CD4-positive, alpha-beta T cell treated with Interleukin-15 for 1 hour (primary cell): Measurements from ENCODE around the gene PACSIN2.

ENCODE experiments used
- DNase-seq: peaks from one replicate; pipeline ENCODE4 v3.0.0-alpha.2; 2020

PACSIN2 gene

DNA sequence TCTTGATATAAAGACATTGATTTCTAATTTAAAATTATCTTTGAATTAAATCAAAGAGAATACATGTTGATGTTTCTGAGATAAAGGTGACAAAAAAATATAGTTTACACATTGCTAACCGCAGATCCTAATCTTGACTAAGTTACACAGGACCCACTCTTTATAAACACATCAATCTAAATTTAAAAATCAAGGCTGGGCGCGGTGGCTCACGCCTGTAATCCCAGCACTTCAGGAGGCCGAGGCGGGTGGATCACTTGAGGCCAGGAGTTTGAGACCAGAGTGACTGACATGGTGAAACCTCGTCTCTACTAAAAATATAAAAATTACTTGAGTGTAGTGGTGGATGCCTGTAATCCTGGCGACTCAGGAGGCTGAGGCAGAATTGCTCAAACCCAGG, 159.7 kb downstream of the PACSIN2 start:
- no peak for DNase-seq

DNA sequence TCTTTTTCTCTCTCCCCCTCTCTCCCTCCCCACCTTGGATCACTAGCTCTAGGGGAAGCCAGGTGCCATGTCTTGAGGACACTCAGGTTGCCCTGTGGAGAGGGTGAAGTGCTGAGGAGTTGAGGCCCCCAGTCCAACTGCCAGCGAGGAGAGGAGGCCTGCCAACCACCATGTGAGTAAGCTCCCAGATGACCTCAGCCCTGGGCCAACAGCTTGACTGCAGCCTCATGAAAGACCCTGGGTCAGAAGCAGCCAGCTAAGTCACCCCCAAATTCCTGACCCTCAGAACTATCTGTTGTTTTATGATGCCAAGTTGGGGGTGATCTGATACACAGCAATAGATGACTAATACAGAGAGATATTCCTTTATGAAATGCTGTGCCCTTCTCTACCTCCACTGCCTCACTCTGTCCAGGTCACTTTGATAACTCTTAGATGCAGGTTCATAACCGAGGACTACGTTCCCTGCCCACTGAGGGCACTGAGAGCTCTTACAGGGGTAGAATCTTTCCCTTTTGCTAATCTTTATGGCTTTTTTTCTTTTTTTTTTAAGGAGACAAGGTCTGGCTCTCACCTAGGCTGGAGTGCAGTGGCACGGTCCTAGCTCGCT, 165.9 kb downstream of the PACSIN2 start:
- DNase-seq, result no peak

DNA sequence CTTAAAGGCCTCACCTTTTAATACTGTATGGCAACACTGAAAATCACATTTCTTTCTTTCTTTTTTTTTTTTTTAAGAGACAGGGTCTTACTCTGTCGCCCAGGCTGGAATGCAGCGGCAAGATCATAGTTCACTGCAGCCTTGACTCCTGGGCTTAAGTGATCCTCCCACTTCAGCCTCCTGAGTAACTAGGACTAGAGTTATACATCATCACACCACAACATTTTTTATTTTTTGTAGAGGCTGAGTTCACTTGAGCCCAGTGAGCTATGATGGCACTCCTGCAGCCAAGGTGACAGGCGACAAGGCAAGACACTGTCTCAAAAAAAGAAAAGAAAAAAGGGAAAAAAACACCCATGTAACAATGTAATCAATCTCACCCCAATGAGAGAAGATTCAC, 167.8 kb downstream of the PACSIN2 start:
- DNase-seq, result no peak

DNA sequence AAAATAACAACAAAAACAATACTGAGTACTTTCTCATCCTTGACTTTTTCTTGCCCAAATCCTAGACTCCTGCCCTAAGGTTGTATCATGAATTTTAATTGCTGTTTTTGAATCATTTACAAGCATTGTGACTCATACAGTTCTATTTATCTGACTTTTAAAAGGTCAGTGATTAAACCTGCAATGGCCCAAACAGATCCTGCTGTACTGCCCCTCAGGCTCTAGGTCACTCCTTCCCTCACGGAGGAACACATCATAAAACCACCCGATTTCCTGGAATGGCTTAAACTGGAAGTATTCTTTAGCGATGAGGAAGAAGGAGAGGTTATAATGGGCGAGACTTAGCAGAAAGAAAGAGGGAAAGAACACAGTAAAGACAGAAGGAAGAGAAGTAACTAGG, 170.2 kb downstream of the PACSIN2 start:
- no peak for DNase-seq

DNA sequence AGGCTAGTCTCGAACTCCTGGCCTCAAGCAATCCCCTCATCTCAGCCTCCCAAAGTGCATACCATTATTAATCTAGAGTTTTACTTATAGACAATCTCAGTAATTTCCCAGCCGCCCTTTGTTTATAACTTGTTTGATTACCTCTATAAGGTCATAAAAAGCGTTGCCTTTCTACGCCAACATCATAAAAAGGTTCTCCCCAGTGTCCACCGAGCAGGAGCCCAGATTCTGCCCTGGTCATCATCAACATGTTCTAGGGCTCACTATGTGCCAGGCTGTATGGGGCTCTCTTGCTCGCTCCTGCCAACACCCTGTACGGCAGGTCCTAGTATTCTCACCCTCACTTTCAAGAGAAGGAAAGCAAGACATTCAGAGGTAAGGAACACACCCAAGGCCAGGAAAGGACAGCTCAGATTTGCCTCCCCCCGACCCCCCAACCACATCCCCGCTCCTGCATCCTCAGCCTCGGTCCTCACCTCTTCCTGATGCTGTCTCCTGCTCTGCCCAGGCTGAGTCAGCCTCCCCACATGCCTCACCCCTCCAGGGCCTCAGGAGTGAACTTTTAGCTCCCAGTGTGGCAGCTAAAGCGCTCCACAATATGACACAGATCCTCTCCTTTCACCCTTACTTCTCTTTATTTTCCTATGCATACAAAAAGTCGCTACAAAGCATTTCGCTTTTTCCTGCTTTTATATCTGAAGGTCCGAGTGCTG, 172.1 kb downstream of the PACSIN2 start:
- no peak for DNase-seq

DNA sequence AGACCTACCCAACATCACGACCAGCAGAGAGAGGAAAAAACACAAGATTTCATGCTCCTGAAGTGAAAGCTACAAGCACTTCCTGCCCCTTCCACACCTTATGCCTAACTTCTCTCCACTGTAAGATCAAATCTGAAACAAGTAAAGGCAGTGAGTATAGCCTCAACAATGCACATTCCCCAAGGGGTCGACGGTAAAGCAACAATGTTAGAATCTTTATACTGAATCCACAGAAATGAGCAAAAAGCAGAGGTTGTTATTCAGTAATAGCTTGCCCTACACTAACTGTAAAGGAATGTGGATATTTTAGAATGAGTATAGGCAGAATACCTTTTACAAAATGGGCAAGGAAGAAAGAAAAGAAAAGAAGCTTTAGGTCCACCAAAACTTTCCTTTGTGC, 173.5 kb downstream of the PACSIN2 start:
- no peak for DNase-seq

DNA sequence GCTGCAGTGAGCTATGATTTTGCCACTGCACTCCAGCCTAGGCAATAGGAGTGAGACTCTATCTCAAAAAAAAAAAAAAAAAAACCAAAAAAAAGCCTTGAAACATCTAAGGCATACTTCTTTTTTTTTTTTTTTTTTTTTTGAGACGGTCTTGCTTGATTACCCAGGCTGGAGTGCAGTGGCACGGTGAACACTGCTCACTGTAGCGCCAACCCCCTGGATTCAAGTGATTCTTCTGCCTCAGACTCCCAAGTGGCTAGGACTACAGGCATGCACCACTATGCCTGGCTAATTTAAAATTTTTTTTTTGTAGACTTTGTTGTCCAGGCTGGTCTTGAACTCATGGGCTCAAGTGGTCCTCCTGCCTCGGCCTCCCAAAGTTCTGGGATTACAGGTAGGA, 177.4 kb downstream of the PACSIN2 start:
- DNase-seq, result no peak

DNA sequence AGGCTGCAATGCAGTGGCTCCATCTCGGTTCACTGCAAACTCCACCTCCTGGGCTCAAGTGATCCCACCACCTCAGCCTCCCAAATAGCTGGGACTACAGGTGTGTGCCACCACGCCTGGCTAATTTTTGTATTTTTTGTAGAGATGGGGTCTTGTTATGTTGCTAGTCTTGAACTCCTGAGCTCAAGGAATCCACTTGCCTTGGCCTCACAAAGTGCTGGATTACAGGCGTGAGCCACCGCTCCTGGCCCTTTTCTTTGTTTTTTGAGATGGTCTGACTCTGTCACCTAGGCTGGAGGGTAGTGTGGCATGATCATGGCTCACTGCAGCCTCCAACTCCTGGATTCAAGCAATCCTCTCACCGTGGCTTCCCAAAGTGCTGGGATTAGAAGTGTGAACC, 178.9 kb downstream of the PACSIN2 start:
- no peak for DNase-seq

DNA sequence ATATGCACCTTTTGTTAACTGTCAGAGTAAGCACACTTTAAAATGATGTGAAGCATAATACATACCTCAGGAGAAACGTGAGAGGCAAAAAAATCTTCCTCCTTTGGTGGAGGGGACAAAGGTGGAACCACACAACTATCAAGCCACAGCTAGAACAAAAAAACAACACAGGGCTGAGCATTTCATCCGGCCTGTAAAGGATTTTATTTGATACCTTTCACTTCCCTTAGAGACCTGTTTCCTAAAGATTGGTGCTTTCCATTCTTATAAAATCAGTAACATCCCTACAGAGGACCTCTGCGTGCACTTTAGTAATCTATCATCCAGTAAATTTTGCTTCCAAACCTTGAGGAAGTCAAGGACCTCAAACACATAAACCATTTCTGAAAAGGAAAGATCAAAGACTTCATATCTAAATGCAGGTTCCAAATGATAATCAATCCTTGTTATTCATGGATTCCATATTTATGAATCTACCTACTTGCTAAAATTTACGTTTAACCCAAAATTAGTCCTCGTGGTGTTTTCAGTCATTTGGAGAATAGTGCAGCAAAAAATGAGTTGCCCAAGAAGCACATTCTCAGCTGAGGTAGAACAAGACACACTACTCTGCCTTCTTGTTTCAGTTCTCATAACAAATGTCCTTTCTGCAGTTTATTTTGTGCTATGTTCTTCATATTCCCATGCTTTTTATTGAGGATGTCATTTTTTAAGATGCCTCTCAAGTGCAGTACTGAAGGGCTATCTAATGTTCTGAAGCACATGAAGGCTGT, 180.6 kb downstream of the PACSIN2 start:
- DNase-seq, result no peak

DNA sequence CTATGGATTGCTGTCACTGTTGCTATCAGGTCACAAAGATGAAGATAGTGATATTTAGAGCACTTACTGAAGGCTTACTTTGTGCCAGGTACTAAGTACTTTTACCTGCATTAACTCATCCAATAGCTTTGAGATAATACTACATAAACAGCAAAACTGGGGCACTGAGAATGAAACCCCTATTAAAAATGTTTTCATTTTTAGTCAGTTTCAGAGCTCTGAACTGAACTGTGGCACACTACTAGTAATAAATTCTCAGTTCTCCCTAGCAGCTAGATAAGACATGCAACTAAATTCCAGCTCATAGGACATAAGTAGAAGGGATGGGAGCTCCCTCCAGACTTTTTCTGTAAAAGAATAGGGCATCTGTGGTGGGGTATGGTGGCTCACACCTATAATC, 181.8 kb downstream of the PACSIN2 start:
- no peak for DNase-seq

DNA sequence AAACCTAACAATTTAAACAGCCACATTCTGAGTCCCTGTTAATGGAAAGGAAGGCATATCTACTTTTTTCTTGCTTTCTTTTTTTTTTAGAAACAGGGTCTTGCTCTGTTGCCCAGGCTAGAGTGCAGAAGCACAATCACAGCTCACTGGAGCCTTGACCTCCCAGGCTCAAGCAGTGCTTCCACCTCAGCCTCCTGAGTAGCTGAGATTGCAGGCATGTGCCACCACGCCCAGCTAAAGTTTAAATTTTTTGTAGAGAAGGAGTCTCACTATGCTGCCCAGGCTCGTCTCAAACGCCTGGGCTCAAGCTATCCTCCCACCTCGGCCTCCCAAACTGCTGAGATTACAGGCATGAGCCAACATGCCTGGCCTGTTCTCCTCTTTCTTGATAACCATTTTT, 183.2 kb downstream of the PACSIN2 start:
- DNase-seq, result no peak

DNA sequence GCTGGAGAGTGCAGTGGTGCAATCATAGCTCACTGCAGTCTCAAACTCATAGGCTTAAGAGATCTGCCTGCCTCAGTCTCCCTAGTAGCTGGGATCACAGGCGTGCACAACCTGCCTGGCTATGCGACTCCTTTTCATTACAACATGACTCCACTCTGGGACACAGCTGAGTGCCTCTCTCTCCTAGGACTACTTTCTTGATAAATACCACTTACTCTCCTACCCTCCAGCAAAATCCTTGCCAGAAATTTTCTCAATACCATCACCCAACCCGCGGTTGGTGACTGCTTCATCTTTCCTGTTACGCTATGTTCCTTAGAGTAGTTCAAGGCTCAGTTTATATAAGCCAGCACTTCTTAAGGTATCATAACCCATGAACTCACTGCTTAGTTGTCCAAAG, 184.8 kb downstream of the PACSIN2 start:
- DNase-seq, result no peak

DNA sequence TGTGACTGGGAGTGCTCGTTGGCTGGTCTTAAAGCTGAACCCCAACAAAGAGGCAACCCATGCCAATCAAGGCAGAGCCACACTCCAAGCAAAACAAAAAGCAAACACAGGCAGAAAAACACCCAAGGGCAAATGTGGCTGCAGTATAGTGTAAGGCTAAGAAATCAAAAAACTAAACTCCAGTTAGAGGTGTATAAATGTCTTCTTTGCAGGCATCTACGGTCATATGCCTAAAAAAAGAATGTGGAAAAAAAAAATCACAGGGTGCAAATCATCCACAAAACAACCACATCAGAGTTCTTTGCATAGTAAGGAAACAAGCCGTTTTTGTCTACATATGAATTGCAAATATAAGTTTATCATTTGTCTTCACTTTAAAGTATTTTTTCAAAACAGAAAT, 185.6 kb downstream of the PACSIN2 start:
- DNase-seq, result no peak

DNA sequence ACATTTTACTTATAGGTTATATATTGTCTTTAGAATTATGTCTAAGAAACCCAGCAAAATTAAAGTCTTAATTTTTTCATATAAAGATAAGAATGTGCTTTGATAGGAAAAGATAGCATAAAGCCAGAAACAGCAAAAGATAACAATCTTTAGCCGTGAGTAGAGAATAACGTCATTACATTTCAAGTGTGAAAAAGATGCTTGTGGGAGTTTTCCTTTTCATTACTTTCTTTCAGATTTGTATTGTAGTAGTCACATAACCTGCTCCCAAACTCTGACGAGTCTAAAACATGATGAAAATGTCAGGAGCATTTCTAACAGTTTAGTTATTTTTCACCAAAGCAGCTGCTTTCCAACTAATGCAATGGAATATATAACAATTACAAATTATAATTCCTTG, 189.2 kb downstream of the PACSIN2 start:
- no peak for DNase-seq

DNA sequence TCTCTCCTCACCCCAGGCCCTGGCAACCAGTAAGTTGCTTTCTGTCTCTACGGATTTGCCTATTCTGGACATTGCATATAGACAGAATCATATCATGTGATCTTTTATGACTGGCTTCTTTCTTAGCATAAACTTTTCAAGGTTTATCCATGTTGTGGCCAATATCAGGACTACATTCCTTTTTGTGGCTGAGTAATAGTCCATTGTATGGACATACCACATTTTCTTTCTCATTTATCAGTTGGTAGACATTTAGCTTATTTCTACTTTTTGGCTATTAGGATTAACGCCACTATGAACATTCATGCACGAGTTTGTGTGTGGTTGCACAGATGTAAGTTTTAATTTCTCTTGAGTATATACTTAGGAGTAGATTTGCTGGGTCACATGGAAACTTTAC, 193.6 kb downstream of the PACSIN2 start:
- no peak for DNase-seq

DNA sequence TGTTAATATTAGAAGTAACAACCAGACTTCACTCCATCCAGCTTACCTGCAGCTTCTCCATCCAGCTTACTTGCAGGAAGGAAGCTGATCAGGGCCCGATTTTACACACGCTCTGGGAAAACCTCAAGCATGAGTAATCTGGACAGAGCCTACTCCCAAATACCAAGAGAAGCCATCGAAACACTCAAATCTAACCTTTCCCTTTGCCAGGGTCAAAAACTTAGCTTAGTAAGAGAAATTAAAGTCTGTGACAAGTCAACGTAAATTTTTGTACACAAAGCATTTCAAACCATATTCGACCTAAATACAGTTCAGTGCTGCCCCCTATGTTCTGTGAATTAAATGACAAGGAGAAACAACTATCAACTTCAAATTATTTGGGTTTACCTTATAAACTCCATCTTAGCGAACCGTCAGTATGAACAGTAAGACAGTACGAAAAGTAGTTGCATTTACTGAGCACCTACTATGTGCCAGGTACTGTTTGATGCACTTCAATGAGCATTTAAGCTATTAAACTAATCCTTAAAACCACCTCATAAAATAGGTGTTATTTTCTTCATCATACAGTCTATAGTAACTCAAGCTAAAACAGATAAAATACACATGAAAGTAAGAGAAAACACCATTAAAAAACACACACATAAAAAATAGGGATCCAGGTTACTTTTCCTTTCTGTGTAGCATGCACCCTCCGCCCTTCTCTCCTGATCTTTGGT, 194.7 kb downstream of the PACSIN2 start:
- no peak for DNase-seq
